OCI-LY7 (cell line): Measurements from ENCODE around the gene CA5A.

ENCODE experiments used
- CTCF ChIP-seq: fragments of 200-600 bp; sonication (generic); conservative IDR thresholded peaks from 2 replicates; pipeline ENCODE4 v1.5.1; 2014; ENCODE audit warnings: mild to moderate bottlenecking, antibody characterized with exemption, low read length, moderate library complexity, mixed read lengths
- EZH2phosphoT487 ChIP-seq: fragments of 200-600 bp; sonication (generic); IDR thresholded peaks from 2 replicates; pipeline ENCODE4 v1.6.1; 2018; ENCODE audit warnings: low read depth, borderline replicate concordance, mild to moderate bottlenecking, mixed run types, antibody characterized with exemption, low read length, moderate library complexity, mixed read lengths

- TF ChIP-seq CTCF (no peak), EZH2phosphoT487 (no peak)
Measured at GRCh38 chr16:87949071-87949744, 12.9 kb upstream of the CA5A start.
